K562 (cell line): ENCODE results near the gene HDAC1. TPM values are rescaled to one million over a fixed set of nuclear protein-coding genes. Genes with fewer than 3 reads are reported as not detected.

Source experiments
- ATAC-seq: fragments of 200-7000 bp; cut with Tn5 transposase; 3 replicates; pipeline ENCODE4 v1.9.1; 2020; ENCODE audit warnings: moderate library complexity
- BruUV-seq: library from RNA; stranded (reverse); fragments of 400-500 nt; replicated peaks from 2 replicates; lab custom pipeline; 2021; lab: Mats Ljungman, UMichigan
- CTCF ChIA-PET: fragments of 300-600 bp; formaldehyde crosslinking; extraction: SDS; loops from one replicate; lab custom pipeline; 2021; ENCODE audit warnings: low intra/inter-chr PET ratio; lab: Yijun Ruan, JAX
- POLR2A ChIA-PET: fragments of 300-600, 350-650 bp; sonication (Branson Sonifier 250); formaldehyde crosslinking; extraction: SDS; loops from one replicate; lab custom pipeline; 2021; ENCODE audit warnings: antibody characterized with exemption, inconsistent platforms; lab: Yijun Ruan, JAX
- DNase-seq, 4 experiments: peaks; one replicate each; pipeline versions ENCODE4 v3.0.0 to v3.0.0-alpha.2; 2011 to 2018; ENCODE audit warnings: low spot score in 3 of 4, mixed read lengths in 3 of 4; ENCODE audit errors: extremely low read depth in 1 of 4
- FAIRE-seq: peaks from 2 replicates; lab custom pipeline; 2011; peaks lifted over from hg19 to GRCh38; lab: Jason Lieb, UNC
- H2AFZ ChIP-seq: 2 replicates; pipeline ENCODE4 v1.6.0; 2011; ENCODE audit warnings: low read depth, low read length, control low read depth, inconsistent platforms
- H3K27ac ChIP-seq: fragments of 200-600 bp; 3 replicates; pipeline ENCODE4 v1.8.0; 2011; ENCODE audit warnings: low read depth, mild to moderate bottlenecking, control low read depth, inconsistent platforms, low read length, moderate library complexity, mixed read lengths; ENCODE audit errors: extremely low read depth
- H3K27me3 ChIP-seq, 2 experiments: fragments of 300-600 bp in 1 of 2; 2 replicates in 1 of 2; 3 replicates in 1 of 2; pipeline versions ENCODE4 v1.6.0 to v1.8.0; 2011; ENCODE audit warnings: inconsistent platforms in 2 of 2, low read length in 2 of 2, mild to moderate bottlenecking in 1 of 2, mixed read lengths in 1 of 2, moderate library complexity in 1 of 2; ENCODE audit not compliant: control insufficient read depth in 2 of 2, insufficient read depth in 2 of 2
- H3K36me3 ChIP-seq: fragments of 300-600 bp; 3 replicates; pipeline ENCODE4 v1.8.0; 2011; ENCODE audit warnings: mild to moderate bottlenecking, low read length, inconsistent platforms; ENCODE audit not compliant: control insufficient read depth, insufficient read depth
- H3K4me1 ChIP-seq, 2 experiments: fragments of 200-600 bp in 1 of 2; replicated peaks in 1 of 2; 2 replicates in 1 of 2; 3 replicates in 1 of 2; pipeline versions ENCODE4 v1.5.1 to v1.8.0; 2011; ENCODE audit warnings: inconsistent platforms in 2 of 2, low read length in 2 of 2, mild to moderate bottlenecking in 1 of 2, mixed read lengths in 1 of 2, moderate library complexity in 1 of 2; ENCODE audit not compliant: control insufficient read depth in 2 of 2, insufficient read depth in 2 of 2
- H3K4me2 ChIP-seq: 2 replicates; pipeline ENCODE4 v1.6.1; 2011; ENCODE audit warnings: low read length, control low read depth, inconsistent platforms, mixed read lengths; ENCODE audit not compliant: insufficient read depth
- H3K4me3 ChIP-seq: fragments of 200-600 bp; sonication (generic), shearing (Covaris generic); 2 replicates; pipeline ENCODE4 v1.5.1; 2016; ENCODE audit warnings: control low read depth, inconsistent platforms
- H3K79me2 ChIP-seq: fragments of 200-600 bp; 3 replicates; pipeline ENCODE4 v1.8.0; 2011; ENCODE audit warnings: low read length, inconsistent platforms; ENCODE audit not compliant: control insufficient read depth, insufficient read depth
- H3K9ac ChIP-seq, 2 experiments: 2 replicates each; pipeline versions ENCODE4 v1.6.0 to v1.6.1; 2011; ENCODE audit warnings: low read depth in 2 of 2, low read length in 2 of 2, control low read depth in 1 of 2, inconsistent platforms in 1 of 2, mild to moderate bottlenecking in 1 of 2, mixed read lengths in 1 of 2; ENCODE audit not compliant: insufficient read depth in 1 of 2
- H3K9me1 ChIP-seq: one replicate; pipeline ENCODE4 v1.6.0; 2011; ENCODE audit warnings: inconsistent platforms, mild to moderate bottlenecking, low read length, moderate library complexity; ENCODE audit not compliant: control insufficient read depth, insufficient read depth
- H3K9me3 ChIP-seq: replicated peaks from 2 replicates; pipeline ENCODE4 v1.5.1; 2011; ENCODE audit warnings: low read depth, low read length, inconsistent platforms; ENCODE audit not compliant: control insufficient read depth, insufficient read depth
- H4K20me1 ChIP-seq: replicated peaks from 2 replicates; pipeline ENCODE4 v1.6.1; 2011; ENCODE audit warnings: low read length, inconsistent platforms, mixed read lengths; ENCODE audit not compliant: control insufficient read depth, insufficient read depth
- CBX5 ChIP-seq: IDR thresholded peaks from 2 replicates; pipeline ENCODE4 v1.6.1; 2014; ENCODE audit warnings: low read depth, borderline replicate concordance
- CBX8 ChIP-seq: fragments of 200-600 bp; sonication (generic); IDR thresholded peaks from 2 replicates; pipeline ENCODE4 v1.6.1; 2012; ENCODE audit warnings: borderline replicate concordance, mixed run types, low read depth, mild to moderate bottlenecking, moderate library complexity, mixed read lengths, low read length, control low read depth, inconsistent platforms; ENCODE audit not compliant: poor library complexity, severe bottlenecking; ENCODE audit errors: extremely low read depth
- ELF4 ChIP-seq: fragments of 450-650 bp; formaldehyde crosslinking; IDR thresholded peaks from 2 replicates; pipeline ENCODE4 v1.4.0; 2022; ENCODE audit warnings: missing genetic modification characterization
- HMG20A ChIP-seq: fragments of 450-650 bp; formaldehyde crosslinking; conservative IDR thresholded peaks from 2 replicates; pipeline ENCODE4 v1.4.0; 2020; ENCODE audit warnings: mild to moderate bottlenecking, mixed read lengths
- MAZ ChIP-seq, 2 experiments: fragments of 450-650 bp in 1 of 2; sonication (generic) in 1 of 2; formaldehyde crosslinking; IDR thresholded peaks in 1 of 2; conservative IDR thresholded peaks in 1 of 2; 2 replicates each; pipeline versions ENCODE4 v1.4.0 to v1.5.0; 2020; ENCODE audit warnings: mild to moderate bottlenecking in 1 of 2, missing genetic modification reagents in 1 of 2
- PHB2 ChIP-seq: fragments of 450-650 bp; IDR thresholded peaks from 2 replicates; pipeline ENCODE4 v1.6.1; 2017; ENCODE audit warnings: low read depth
- POLR2A ChIP-seq: fragments of 450-650 bp; conservative IDR thresholded peaks from 2 replicates; pipeline ENCODE4 v1.6.1; 2016
- PTBP1 ChIP-seq: fragments of 200-400 bp; formaldehyde crosslinking; IDR thresholded peaks from 2 replicates; pipeline ENCODE4 v1.6.1; 2017; ENCODE audit warnings: low read depth, low read length
- RBM15 ChIP-seq: fragments of 200-400 bp; formaldehyde crosslinking; IDR thresholded peaks from 2 replicates; pipeline ENCODE4 v1.6.1; 2018; ENCODE audit warnings: mild to moderate bottlenecking, low read length, moderate library complexity; ENCODE audit not compliant: insufficient read depth
- TSC22D4 ChIP-seq: fragments of 450-650 bp; IDR thresholded peaks from 2 replicates; pipeline ENCODE4 v1.6.1; 2016; ENCODE audit warnings: missing genetic modification characterization, missing biosample characterization, control low read depth
- ZBTB7A ChIP-seq: IDR thresholded peaks from 2 replicates; pipeline ENCODE4 v1.6.1; 2011; ENCODE audit warnings: low read depth, mild to moderate bottlenecking, low read length, moderate library complexity, borderline replicate concordance; ENCODE audit not compliant: control insufficient read depth
- ZNF121 ChIP-seq: sonication (generic); formaldehyde crosslinking; conservative IDR thresholded peaks from 2 replicates; pipeline ENCODE4 v1.8.0; 2022; ENCODE audit warnings: missing genetic modification reagents
- ZNF224 ChIP-seq: sonication (generic); formaldehyde crosslinking; IDR thresholded peaks from 2 replicates; pipeline ENCODE4 v1.8.0; 2022; ENCODE audit warnings: mild to moderate bottlenecking, missing genetic modification reagents
- ZNF512 ChIP-seq: IDR thresholded peaks from 2 replicates; pipeline ENCODE4 v1.6.1; 2016; ENCODE audit warnings: missing genetic modification characterization, missing compliant biosample characterization
- WGBS: fragments of 100-300 bp; shearing (Covaris generic); methylation state at CpG from one replicate; pipeline ENCODE4 v1.1.6; 2016; ENCODE audit warnings: low coverage, mixed read lengths; ENCODE audit not compliant: insufficient coverage; ENCODE audit errors: missing lambda C conversion rate; 5-methylcytosine and 5-hydroxymethylcytosine counted together
- in situ Hi-C: fragments of 300-500 bp; cut with MboI; formaldehyde crosslinking; loops from 4 replicates; pipeline ENCODE4 v1.15.0; 2018; ENCODE audit warnings: inconsistent platforms, mixed read lengths
- intact Hi-C: fragments of 100-400 bp; cut with micrococcal nuclease; formaldehyde crosslinking; loops from 2 replicates; pipeline ENCODE4 v1.14.2; 2022
- polyA plus RNA-seq, 8 experiments: library from polyadenylated mRNA; depleted of rRNA in 4 of 8; stranded (reverse) in 5 of 8; unstranded in 3 of 8; fragments of >200 nt; fragmentation: Nextera tagmentation in 2 of 8; fragmentation: Illumina TruSeq in 1 of 8; extraction: Ambion mirVana in 2 of 8; extraction: Trizol in 1 of 8; gene quantifications; 2 replicates each; pipeline versions ENCODE4 v1.2.1 to v1.2.3, GENCODE V29; 2011 to 2014; ENCODE audit warnings: inconsistent platforms in 1 of 8, missing spikeins in 1 of 8
- total RNA-seq, 7 experiments: library from RNA; depleted of rRNA in 6 of 7; stranded (reverse); fragments of >200 nt in 6 of 7; fragmentation: Illumina TruSeq in 2 of 7; extraction: Trizol in 2 of 7; gene quantifications; 2 replicates each; pipeline versions ENCODE4 v1.2.1 to v1.2.3, GENCODE V29; 2011 to 2021; ENCODE audit warnings: low replicate concordance in 1 of 7
- TF ChIP-seq, protein P1 (sequence below): fragments of 450-650 bp; IDR thresholded peaks from 2 replicates; pipeline ENCODE4 v1.6.1; 2016; ENCODE audit warnings: borderline replicate concordance
- TF ChIP-seq, protein P2 (sequence below): fragments of 450-650 bp; formaldehyde crosslinking; conservative IDR thresholded peaks from 2 replicates; pipeline ENCODE4 v1.4.0; 2022; ENCODE audit warnings: mild to moderate bottlenecking, missing genetic modification characterization
- TF ChIP-seq, protein P3 (sequence below): fragments of 450-650 bp; formaldehyde crosslinking; IDR thresholded peaks from 2 replicates; pipeline ENCODE4 v1.4.0; 2022; ENCODE audit warnings: mild to moderate bottlenecking, moderate library complexity

The HDAC1 gene
- total and polyA plus RNA-seq, 9 of the 15 experiments (the other 6 are each of a cell fraction or from before 2014, with no cell fraction given): 169 to 384 (median 193) TPM

- no peak overlapping the region for H3K27ac ChIP-seq
- no peak overlapping the region for H3K4me3 ChIP-seq
- no peaks in the 10 kb centered on the region for H3K9me3 ChIP-seq
- no TSS peak for BruUV-seq
- ChIA-PET CTCF (no interaction called here), POLR2A (no interaction called here)
- H3K27me3 ChIP-seq: no peaks in the 10 kb centered on the region
- peaks cover 23 to 32% of the 10 kb centered on the region in 2 experiments for H3K4me1 ChIP-seq
- H3K4me2 ChIP-seq: no peak overlapping the region
- ATAC-seq (no peak), FAIRE-seq (no peak), DNase-seq (no peak)
- no peak overlapping the region for H2AFZ ChIP-seq
- H3K9ac ChIP-seq: no peak overlapping the region
- intact Hi-C loops: no loop called here
- 79% methylated on average over 1 of the region's 1 CpG for WGBS
- H3K79me2 ChIP-seq: peaks cover 12% of the 10 kb centered on the region; the same call in 2 of the 3 replicates
- 0 out of 2 replicates have a peak, but pooled peaks cover 6% of the 10 kb centered on the region for H4K20me1 ChIP-seq
- in situ Hi-C loops: no loop called here
- H3K36me3 ChIP-seq: peaks cover 20% of the 10 kb centered on the region; the same call in 2 of the 3 replicates
- H3K9me1 ChIP-seq: no peaks in the 10 kb centered on the region
- TF ChIP-seq, protein P1, sequence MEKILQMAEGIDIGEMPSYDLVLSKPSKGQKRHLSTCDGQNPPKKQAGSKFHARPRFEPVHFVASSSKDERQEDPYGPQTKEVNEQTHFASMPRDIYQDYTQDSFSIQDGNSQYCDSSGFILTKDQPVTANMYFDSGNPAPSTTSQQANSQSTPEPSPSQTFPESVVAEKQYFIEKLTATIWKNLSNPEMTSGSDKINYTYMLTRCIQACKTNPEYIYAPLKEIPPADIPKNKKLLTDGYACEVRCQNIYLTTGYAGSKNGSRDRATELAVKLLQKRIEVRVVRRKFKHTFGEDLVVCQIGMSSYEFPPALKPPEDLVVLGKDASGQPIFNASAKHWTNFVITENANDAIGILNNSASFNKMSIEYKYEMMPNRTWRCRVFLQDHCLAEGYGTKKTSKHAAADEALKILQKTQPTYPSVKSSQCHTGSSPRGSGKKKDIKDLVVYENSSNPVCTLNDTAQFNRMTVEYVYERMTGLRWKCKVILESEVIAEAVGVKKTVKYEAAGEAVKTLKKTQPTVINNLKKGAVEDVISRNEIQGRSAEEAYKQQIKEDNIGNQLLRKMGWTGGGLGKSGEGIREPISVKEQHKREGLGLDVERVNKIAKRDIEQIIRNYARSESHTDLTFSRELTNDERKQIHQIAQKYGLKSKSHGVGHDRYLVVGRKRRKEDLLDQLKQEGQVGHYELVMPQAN: 0 out of 2 replicates have a peak, but pooled peaks have one; percentile 30
- TF ChIP-seq ZNF512 (tag) (peak; percentile 89), PHB2 (0 out of 2 replicates have a peak, but pooled peaks have one; percentile 15), POLR2A (peak; percentile 12; the same call in 1 of the 2 replicates), MAZ (CRISPR knock-in tag; conservative IDR thresholded peaks at IDR 0.05 in 1 of 2, IDR thresholded peaks at IDR 0.05 in 1 of 2) (no peak), ZNF121 (CRISPR knock-in tag) (no peak), RBM15 (no peak), ELF4 (CRISPR knock-in tag) (0 out of 2 replicates have a peak, but pooled peaks have one; percentile 9), PTBP1 (0 out of 2 replicates have a peak, but pooled peaks have one; percentile 17), CBX8 (no peak), ZBTB7A (no peak), ZNF224 (CRISPR knock-in tag) (no peak), HMG20A (CRISPR knock-in tag) (no peak), CBX5 (no peak), TSC22D4 (tag) (peak; percentile 54; the same call in 1 of the 2 replicates)
- TF ChIP-seq, protein P2, sequence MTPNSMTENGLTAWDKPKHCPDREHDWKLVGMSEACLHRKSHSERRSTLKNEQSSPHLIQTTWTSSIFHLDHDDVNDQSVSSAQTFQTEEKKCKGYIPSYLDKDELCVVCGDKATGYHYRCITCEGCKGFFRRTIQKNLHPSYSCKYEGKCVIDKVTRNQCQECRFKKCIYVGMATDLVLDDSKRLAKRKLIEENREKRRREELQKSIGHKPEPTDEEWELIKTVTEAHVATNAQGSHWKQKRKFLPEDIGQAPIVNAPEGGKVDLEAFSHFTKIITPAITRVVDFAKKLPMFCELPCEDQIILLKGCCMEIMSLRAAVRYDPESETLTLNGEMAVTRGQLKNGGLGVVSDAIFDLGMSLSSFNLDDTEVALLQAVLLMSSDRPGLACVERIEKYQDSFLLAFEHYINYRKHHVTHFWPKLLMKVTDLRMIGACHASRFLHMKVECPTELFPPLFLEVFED (CRISPR knock-in tag): peak; percentile 77
- TF ChIP-seq, protein P3, sequence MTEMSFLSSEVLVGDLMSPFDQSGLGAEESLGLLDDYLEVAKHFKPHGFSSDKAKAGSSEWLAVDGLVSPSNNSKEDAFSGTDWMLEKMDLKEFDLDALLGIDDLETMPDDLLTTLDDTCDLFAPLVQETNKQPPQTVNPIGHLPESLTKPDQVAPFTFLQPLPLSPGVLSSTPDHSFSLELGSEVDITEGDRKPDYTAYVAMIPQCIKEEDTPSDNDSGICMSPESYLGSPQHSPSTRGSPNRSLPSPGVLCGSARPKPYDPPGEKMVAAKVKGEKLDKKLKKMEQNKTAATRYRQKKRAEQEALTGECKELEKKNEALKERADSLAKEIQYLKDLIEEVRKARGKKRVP (CRISPR knock-in tag): no peak
Measured at GRCh38 chr1:32356478-32356877, 64.6 kb downstream of the HDAC1 start.
